GM12872 (cell line): Measurements from ENCODE around the gene GPS2.

Experiments
- CTCF ChIP-seq: IDR thresholded peaks from 3 replicates; pipeline ENCODE4 v1.5.1; 2011; ENCODE audit warnings: low read depth, mild to moderate bottlenecking, low read length, moderate library complexity; ENCODE audit not compliant: insufficient read depth

Gene GPS2

GRCh38 chr17:7327501-7327900 lies 12.3 kb upstream of the GPS2 start:
- no peak for TF ChIP-seq CTCF

- TF ChIP-seq CTCF, result no peak
Measured at GRCh38 chr17:7327056-7327455, 11.9 kb upstream of the GPS2 start.

GRCh38 chr17:7326186-7326585 lies 11.0 kb upstream of the GPS2 start:
- no peak for TF ChIP-seq CTCF

- TF ChIP-seq CTCF, result no peak
Measured at GRCh38 chr17:7325031-7325528, 9.9 kb upstream of the GPS2 start.

- TF ChIP-seq CTCF, result no peak
Measured at GRCh38 chr17:7324438-7324779, 9.2 kb upstream of the GPS2 start.

GRCh38 chr17:7323731-7324437 lies 8.7 kb upstream of the GPS2 start:
- TF ChIP-seq CTCF, result peak; percentile 100

GRCh38 chr17:7322520-7323194 lies 7.5 kb upstream of the GPS2 start:
- no peak for TF ChIP-seq CTCF
